ENCODE data around the gene ZFHX3.

ZFHX3 gene

GRCh38 chr16:72752004-72752695 lies 295.8 kb downstream of the ZFHX3 start:
- TF ChIP-seq CTCF (IDR thresholded peaks at IDR 0.05; ENCODE audit: low read depth, low read length), result no peak
- no peak for TF ChIP-seq EZH2phosphoT487 (IDR thresholded peaks at IDR 0.05; ENCODE audit: low read depth)
- no peak overlapping the region for H3K9ac ChIP-seq (ENCODE audit: low read length)
- H2AFZ ChIP-seq (ENCODE audit: low read depth, low read length), result no peak overlapping the region
- no peak overlapping the region for H3K4me3 ChIP-seq (ENCODE audit: low read length)
- no peaks in the 10 kb centered on the region for H3K4me1 ChIP-seq (ENCODE audit: low read length)
- no peak overlapping the region for H3K27ac ChIP-seq (ENCODE audit: low read length)
- H3K9me3 ChIP-seq (ENCODE audit: insufficient read depth, low read length), result peaks cover 3% of the 10 kb centered on the region; the same call in 1 of the 2 replicates
- H3K4me2 ChIP-seq (ENCODE audit: low read length), result no peak overlapping the region
- no peaks in the 10 kb centered on the region for H3K27me3 ChIP-seq (ENCODE audit: low read depth, low read length)
- H4K20me1 ChIP-seq (ENCODE audit: insufficient read depth, low read length), result no peaks in the 10 kb centered on the region
- H3K79me2 ChIP-seq (ENCODE audit: low read length), result no peaks in the 10 kb centered on the region
- H3K36me3 ChIP-seq (replicated peaks; ENCODE audit: low read depth, low read length), result no peaks in the 10 kb centered on the region

DNA sequence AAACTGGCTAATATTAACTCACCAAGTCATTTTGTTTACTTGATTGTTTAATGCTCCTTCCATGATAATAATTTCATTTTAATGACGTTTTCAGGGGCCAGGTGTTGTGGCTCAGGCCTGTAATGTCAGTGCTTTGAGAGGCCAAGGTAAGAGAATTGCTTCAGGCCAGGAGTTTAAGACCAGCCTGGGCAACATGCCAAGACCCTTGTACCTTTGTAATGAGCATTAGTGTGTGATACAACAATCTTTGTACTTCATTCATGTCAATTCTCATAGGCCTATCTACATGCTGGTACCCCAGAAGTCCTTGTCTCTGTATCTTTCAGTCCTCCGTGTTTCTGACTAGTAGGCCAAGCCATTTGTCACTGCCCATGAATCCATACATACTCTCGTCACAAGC lies 296.9 kb downstream of the ZFHX3 start:
- no peaks in the 10 kb centered on the region for H3K27me3 ChIP-seq (ENCODE audit: low read depth, low read length)
- no peaks in the 10 kb centered on the region for H4K20me1 ChIP-seq (ENCODE audit: insufficient read depth, low read length)
- no peaks in the 10 kb centered on the region for H3K79me2 ChIP-seq (ENCODE audit: low read length)
- no peak overlapping the region for H3K27ac ChIP-seq (ENCODE audit: low read length)
- no peaks in the 10 kb centered on the region for H3K36me3 ChIP-seq (replicated peaks; ENCODE audit: low read depth, low read length)
- H3K9me3 ChIP-seq (ENCODE audit: insufficient read depth, low read length), result no peaks in the 10 kb centered on the region
- no peaks in the 10 kb centered on the region for H3K4me1 ChIP-seq (ENCODE audit: low read length)
- no peak overlapping the region for H2AFZ ChIP-seq (ENCODE audit: low read depth, low read length)
- H3K9ac ChIP-seq (ENCODE audit: low read length), result no peak overlapping the region
- no peak overlapping the region for H3K4me3 ChIP-seq (ENCODE audit: low read length)
- no peak overlapping the region for H3K4me2 ChIP-seq (ENCODE audit: low read length)
- TF ChIP-seq EZH2phosphoT487 (IDR thresholded peaks at IDR 0.05; ENCODE audit: low read depth) (no peak), CTCF (IDR thresholded peaks at IDR 0.05; ENCODE audit: low read depth, low read length) (no peak)

- Histone ChIP-seq H3K9ac (ENCODE audit: low read length) (no peak overlapping the region), H4K20me1 (ENCODE audit: insufficient read depth, low read length) (no peaks in the 10 kb centered on the region), H3K4me1 (ENCODE audit: low read length) (peaks cover 6% of the 10 kb centered on the region), H3K4me3 (ENCODE audit: low read length) (no peak overlapping the region), H3K27me3 (ENCODE audit: low read depth, low read length) (no peaks in the 10 kb centered on the region), H3K79me2 (ENCODE audit: low read length) (no peaks in the 10 kb centered on the region), H2AFZ (ENCODE audit: low read depth, low read length) (no peak overlapping the region), H3K27ac (ENCODE audit: low read length) (no peak overlapping the region), H3K9me3 (ENCODE audit: insufficient read depth, low read length) (no peaks in the 10 kb centered on the region), H3K4me2 (ENCODE audit: low read length) (no peak overlapping the region), H3K36me3 (replicated peaks; ENCODE audit: low read depth, low read length) (no peaks in the 10 kb centered on the region)
- TF ChIP-seq CTCF (IDR thresholded peaks at IDR 0.05; ENCODE audit: low read depth, low read length), result no peak
- TF ChIP-seq EZH2phosphoT487 (IDR thresholded peaks at IDR 0.05; ENCODE audit: low read depth), result no peak
Observed at GRCh38 chr16:72749091-72749490, 298.8 kb downstream of the ZFHX3 start.

GRCh38 chr16:72744076-72744793 lies 303.7 kb downstream of the ZFHX3 start:
- H3K9me3 ChIP-seq (ENCODE audit: insufficient read depth, low read length), result no peaks in the 10 kb centered on the region
- no peak overlapping the region for H2AFZ ChIP-seq (ENCODE audit: low read depth, low read length)
- H4K20me1 ChIP-seq (ENCODE audit: insufficient read depth, low read length), result no peaks in the 10 kb centered on the region
- H3K36me3 ChIP-seq (replicated peaks; ENCODE audit: low read depth, low read length), result no peaks in the 10 kb centered on the region
- no peaks in the 10 kb centered on the region for H3K27me3 ChIP-seq (ENCODE audit: low read depth, low read length)
- no peak overlapping the region for H3K4me3 ChIP-seq (ENCODE audit: low read length)
- TF ChIP-seq EZH2phosphoT487 (IDR thresholded peaks at IDR 0.05; ENCODE audit: low read depth) (no peak), CTCF (IDR thresholded peaks at IDR 0.05; ENCODE audit: low read depth, low read length) (no peak)
- H3K79me2 ChIP-seq (ENCODE audit: low read length), result no peaks in the 10 kb centered on the region
- H3K4me1 ChIP-seq (ENCODE audit: low read length), result peaks cover 15% of the 10 kb centered on the region
- no peak overlapping the region for H3K4me2 ChIP-seq (ENCODE audit: low read length)
- no peak overlapping the region for H3K9ac ChIP-seq (ENCODE audit: low read length)
- H3K27ac ChIP-seq (ENCODE audit: low read length), result no peak overlapping the region
